Erythroblast (primary cell): ENCODE data around the gene DGKQ.
"Not testable (repeated sequence)": the region's sequence is repeated elsewhere in the genome, so short reads cannot be mapped to it uniquely, and the experiment has no call there.

Source experiments
- GATA1 ChIP-seq: IDR thresholded peaks from 2 replicates; pipeline ENCODE4 v1.6.1; 2011; ENCODE audit warnings: low read depth, mild to moderate bottlenecking, control low read depth, low read length, moderate library complexity
- POLR2A ChIP-seq: IDR thresholded peaks from 2 replicates; pipeline ENCODE4 v1.6.1; 2011; ENCODE audit warnings: mild to moderate bottlenecking, low read length

DNA sequence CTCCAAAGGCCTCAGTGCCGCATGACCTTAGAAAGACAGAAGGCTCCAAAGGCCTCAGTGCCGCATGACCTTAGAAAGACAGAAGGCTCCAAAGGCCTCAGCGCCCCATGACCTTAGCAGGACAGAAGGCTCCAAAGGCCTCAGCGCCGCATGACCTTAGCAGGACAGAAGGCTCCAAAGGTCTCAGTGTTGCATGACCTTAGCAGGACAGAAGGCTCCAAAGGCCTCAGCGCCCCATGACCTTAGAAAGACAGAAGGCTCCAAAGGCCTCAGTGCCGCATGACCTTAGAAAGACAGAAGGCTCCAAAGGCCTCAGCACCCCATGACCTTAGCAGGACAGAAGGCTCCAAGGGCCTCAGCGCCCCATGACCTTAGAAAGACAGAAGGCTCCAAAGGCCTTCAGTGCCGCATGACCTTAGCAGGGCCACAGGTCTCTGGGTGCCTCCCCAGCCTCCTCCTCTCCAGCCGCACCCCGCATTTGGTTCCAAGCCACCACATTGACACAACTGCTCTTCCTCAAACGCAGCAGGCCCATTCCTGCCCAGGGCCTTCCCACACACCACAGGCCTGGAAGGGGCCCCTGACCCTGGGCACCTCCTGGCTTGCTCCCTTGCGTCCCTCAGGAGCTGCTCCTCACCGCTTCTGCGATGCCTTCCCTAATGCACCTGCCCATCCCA lies 54.2 kb downstream of the DGKQ start:
- TF ChIP-seq GATA1, POLR2A: not testable (repeated sequence)
